ENCODE results near the gene GMDS.

Gene GMDS

DNA sequence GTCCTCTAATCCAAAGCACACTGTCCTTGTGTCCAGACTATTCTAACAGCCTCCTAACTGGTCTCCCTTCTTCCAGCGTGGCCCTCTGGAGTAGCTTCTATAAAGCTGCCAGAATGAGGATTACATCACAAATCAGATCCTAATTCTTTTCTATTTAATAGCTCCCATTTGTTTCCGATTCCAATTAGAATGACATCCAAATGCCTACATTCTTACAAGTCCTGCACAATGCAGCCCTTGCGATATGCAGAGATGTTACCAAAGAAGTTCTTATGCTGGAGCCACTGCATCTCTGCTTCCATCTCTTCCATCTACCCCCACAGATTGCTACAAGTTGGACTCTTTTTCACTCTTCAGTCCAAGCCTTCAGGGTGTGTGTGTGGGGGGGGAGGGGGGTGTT, 40.0 kb downstream of the GMDS start:
- DNase-seq (ENCODE audit: low read depth), result no peak

DNA sequence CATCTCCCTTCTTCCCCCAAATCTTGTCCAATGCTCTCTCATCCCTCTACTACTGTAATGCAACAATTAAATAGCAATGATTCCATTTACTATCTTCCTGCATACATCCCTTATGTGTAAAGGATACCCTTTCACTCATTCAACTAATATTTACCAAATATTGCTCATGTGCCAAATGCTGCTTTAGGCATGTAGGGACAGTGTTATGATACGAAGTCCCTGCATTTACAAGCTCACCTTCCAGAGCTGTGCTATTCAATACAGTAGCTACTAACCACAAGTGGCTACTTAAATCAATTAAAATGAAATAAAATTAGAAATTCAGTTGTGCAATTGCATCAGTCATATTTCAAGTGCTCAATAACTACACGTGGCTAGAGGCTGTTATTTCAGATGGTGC, 41.1 kb downstream of the GMDS start:
- no peak for DNase-seq (ENCODE audit: low read depth)

DNA sequence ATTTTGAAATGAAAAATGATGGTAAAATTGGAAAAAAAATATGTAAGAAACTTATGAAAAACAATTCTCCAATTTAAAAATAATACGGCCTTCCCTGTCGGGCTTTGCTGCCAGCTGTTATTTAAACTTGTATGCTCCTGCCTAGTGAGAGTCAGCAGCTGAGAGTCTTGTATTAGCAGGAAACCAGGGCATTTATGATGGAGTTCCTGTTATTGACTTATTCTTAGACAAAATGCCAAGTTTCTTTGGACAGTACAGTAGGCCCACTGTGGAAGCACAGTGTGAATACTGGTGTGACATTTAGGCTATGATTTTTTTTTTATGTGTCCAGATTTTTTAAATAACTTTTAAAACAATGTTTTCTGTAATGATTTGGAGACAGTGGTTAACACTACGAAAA, 42.1 kb downstream of the GMDS start:
- DNase-seq (ENCODE audit: low read depth), result no peak

DNA sequence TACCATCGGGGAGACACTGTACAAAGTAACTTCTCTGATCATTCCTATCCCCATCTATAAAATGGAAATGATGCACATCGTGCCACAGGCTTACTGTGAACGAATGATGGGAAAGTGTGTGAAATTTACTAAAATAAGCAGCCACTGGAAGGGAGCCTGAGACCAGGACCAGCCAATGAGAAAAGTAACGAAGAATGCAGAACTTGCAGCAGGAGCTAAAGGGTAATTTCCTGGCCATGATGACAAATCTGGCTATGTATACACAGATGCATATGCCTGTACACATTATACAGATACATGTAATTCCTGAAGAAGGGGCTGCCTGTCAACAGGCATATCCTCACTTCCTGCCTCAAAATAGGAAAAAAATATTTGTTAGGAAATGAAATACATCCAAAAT, 47.4 kb downstream of the GMDS start:
- DNase-seq (ENCODE audit: low read depth), result no peak

DNA sequence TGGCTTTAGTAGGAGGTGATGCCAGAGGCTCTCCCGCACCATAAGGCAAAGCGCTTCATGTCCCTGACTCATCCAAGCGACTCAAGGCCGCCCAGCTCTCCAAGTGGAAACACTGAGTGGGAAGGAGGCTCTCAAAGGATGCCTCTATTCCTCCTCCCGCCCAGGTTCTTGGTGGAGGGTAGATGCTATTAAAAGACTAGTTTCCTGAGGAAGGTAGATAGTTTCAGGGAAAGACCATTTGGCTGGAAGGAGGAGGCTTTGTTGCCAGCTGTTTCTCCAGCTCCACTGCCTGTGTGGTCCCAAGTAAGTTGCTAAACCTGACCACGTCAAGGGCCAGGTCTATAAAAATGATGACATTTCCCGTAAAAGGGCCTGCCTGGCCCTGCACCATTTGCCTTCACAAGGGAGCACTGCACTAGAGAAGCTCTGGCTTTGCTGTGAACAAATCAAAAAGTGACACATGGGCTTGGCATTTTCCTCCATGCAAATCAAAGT, 48.2 kb downstream of the GMDS start:
- DNase-seq (ENCODE audit: low read depth), result no peak

DNA sequence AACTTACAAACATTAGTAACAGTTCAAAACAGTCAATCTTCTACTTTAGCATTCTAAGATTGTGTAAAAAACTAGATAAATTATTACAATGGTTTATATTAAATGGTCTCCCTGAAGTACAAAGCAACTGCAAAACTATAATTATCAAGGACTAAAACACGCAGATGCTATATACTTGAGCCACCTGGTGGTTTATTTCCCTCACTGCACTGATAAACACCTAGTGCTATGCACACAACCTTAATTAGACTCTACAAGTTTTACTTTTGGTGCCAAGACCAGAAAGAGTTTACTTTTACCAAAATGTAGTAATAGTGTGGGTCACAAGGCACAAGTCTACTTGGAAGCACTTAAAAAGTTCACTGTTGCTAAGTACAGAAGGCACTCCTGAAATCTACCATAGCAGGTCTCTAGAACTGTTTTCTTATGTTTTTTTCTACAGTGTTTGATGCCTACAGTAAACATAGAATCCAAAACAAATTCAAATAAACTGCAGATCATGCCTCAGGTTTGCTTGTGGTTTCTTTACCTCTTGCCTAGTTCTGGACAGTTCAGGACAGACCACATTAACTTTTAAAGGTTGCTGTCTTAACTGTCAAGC, 49.2 kb downstream of the GMDS start:
- DNase-seq (ENCODE audit: low read depth), result no peak

DNA sequence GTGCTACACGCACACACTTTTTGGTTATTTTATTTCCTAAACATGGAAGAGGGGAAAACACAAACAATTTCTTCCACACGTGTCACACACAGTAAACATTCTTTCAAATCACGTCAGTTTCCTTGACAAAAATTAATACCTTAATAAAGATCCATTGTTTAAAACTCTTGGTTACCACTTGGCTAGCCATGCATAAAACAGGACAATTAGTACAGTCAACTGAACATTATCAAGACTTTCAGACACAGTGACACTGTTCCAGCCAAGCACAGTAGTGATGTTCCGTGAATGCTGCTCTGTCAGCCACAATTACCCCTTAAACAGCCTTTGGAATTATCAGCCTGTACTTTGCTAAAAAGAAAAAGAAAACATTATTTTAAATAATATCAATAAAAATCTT, 50.8 kb downstream of the GMDS start:
- DNase-seq (ENCODE audit: low read depth), result no peak

DNA sequence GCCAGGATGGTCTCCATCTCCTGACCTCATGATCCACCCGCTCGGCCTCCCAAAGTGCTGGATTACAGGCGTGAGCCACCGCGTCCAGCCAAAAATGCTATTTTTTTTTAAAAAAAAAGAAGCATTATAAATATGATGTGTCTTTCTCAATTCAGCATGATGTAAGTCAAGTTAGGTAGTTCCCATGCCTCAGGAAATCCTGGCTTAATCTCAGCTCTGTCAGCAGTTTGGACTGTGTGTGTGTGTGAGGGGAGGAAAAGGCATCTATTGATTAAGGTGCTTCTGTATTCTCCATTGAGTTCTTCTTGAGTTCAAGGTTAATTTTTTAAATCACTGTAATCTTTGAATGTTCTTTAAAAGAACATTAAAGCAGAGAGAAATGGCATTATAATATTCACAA, 51.5 kb downstream of the GMDS start:
- DNase-seq (ENCODE audit: low read depth), result no peak

DNA sequence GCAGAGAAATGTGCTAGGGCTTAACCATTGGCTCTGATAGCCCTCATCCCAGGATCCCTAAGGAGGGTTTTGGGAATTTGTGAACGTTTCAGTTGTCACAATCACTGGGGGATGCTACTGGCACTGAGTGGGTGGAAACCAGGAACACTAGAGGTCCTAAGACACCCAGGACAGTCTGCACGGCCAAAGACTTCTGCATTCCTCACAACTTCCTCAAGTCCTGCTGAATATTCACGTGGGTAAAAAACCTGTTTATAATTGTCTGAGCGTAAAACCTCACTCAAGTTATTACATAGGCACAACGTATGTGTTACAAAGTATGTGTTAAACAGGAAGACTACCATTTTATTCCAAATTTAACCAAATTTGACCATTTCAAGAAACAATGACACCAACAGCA, 52.4 kb downstream of the GMDS start:
- DNase-seq (ENCODE audit: low read depth), result no peak

DNA sequence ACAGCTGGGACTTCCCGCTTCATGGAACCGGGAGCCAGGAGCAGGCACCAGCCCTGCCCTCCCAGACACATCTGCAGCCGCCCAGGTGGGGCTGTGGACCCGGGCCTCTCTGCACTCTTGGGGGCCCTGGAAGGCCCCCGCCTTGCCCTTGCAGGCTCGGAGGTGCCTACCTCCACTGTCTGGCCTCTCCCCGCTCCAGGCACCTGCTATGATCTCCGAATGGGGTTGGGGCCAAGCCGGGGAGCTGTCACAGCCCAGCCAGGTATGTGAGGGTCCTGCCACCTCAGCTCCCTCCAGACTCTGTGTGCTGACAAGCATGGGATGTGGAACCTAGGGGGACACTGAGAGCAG, 54.0 kb downstream of the GMDS start:
- no peak for DNase-seq (ENCODE audit: low read depth)

DNA sequence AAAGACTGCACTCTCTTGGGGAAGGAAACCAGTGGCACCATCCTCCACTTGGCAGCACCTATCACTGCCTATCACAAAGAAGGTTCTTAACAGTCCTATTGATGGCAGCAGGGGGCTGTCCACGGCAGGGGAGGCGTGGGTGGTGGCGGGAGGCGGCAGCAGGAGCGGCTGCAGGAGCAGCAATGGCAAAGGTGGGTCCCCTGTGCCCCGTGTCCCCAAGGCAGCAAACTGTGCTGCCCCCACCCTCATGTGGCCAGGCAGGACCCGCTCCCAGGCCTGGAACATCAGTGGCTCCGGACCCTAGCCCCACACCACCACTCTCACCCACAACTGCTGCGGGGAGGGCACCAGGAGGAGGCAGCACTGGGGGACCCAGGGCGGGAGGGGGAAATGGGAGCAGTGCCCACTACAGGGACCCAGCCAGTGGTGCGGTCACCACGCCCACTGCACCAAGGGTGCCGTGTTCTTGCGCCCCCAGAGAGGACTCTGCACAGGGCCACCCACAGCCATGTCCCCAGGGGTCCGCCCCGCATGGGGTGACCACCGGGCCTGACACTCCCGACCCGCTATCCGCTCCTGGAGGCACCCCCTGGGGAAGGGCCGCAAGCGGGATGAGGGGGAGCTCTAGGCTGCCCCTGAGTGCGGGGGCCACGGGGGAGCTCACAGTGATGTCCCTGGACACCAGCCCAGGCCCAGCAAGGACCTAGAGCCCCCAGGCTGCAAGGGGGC, 54.6 kb downstream of the GMDS start:
- no peak for DNase-seq (ENCODE audit: low read depth)

DNA sequence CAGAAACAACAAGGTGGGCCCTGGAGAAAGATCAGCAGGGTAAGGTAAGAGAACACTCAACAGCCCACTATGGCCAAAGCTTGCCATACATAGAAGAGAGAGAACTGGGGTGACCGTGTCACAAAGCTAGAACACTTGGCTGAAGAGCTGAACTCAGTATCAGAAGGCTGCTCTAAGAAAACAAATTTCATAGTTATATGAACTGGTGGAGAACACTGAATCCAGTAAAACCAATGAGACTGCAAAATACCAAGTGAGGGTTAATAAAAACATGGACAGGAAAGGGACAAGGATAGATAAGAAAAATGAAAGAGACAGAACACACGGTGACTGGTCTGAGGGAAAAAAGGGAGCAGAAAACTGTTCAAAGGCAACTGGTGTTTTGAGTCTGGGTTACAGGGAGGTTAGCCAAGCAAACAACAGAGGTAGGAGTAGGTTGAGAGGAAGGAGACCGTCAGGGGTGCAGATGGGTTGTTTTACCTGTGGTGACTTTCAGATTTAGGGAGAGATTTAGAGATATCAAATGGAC, 56.5 kb downstream of the GMDS start:
- no peak for DNase-seq (ENCODE audit: low read depth)

DNA sequence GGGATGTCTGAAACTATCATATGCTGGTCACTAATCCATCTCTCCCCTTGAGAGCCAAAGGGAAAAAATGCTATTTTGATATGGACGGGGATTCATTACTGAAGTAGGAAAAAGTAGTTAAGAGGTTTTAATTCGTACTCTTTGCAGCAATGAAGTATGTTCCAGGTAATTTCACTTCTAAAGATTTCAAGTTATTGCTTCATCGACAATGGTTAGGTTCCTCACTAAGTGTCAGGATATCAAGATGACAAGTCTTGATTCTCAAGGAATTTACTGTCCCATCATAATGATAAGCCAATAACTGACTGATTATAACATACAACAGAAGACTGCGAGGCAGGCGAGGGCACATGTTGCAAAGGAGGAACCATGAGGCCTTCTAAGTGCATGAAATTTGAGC, 57.0 kb downstream of the GMDS start:
- no peak for DNase-seq (ENCODE audit: low read depth)

DNA sequence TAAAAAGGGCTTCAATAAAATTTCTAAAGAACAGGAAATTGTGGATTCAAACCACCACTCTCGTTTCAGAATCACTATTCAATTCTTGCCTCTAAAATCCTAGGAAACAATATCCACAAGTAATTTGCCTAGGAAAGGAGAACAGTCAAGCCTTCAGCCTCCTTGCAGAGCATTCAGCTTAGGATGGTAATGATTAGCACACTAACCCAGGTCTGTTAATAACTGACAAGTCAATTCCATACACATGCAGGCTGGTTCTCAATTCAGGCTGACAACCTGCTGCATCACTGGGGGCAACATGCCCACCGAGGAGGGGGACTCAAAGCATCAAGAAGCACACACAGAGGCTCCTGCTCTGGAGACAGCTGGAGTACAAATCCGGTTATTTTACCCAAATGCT, 57.6 kb downstream of the GMDS start:
- DNase-seq (ENCODE audit: low read depth), result no peak

DNA sequence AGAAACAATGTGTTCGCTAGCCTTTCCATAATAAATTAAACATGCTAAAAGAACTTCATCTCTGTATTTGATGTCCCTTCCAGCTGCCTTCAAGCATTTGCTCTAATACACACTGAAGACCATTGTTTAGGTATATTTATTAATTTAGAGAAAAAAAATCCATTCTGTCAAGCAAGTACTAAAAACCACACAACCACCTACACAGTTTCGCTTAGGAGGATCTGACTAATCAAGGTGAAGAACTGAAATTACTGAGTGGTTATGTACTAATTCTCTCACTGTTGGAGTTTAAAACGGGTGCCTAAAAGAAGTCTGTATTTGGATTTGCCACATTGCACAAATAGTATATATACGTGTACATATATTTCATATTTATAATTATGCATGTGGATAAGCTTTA, 58.9 kb downstream of the GMDS start:
- no peak for DNase-seq (ENCODE audit: low read depth)

DNA sequence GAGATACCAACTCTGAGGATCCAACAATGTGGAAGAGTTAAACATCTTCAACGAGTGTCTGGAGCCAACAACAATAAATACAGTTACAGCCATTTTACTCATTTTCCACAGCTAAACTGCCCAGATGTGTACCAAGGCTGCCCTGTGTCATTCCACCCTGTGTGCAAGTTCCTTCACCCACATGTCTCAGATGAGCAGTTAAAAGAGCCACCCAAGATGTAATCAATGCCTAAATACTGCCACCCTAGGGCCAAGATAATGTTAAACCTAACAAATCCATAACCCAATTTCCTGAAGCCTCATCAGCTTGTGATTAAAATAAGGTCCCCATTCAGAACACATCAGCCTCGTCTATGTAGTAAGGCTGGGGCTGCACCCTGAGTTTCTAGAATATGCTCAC, 59.9 kb downstream of the GMDS start:
- no peak for DNase-seq (ENCODE audit: low read depth)

DNA sequence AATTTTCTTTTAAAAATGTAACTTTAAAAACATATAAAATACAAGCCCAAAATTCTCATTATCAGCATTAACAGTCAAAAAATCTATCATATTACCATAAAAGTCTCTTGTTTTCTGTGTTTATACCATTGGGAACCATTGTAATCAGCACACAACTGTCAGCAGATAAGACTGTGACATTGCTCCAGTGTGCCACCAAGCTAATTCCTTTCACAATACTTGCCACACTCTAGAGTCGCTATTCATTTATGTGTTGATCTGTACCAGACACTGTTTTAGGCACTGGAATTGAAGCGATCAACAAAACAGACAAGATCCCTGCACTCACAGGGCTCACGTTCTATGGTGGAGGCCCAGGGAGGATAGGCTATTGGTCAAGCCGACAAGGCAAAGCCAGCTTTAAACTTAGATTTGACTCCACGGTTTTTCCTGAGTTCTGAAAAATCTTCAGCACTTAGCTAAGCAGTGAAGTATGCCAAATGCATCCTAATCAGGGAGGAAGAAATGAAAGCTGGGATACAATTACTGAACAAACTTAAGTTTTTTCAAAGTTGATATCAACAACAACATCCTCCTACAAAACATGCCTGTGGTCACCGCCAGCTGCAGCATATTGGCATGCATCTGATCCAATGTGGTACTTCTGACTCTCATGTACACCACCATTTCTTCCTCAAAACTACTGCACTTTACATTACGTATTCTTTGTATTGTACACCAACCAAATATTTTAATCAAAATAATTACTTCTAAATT, 60.5 kb downstream of the GMDS start:
- no peak for DNase-seq (ENCODE audit: low read depth)

DNA sequence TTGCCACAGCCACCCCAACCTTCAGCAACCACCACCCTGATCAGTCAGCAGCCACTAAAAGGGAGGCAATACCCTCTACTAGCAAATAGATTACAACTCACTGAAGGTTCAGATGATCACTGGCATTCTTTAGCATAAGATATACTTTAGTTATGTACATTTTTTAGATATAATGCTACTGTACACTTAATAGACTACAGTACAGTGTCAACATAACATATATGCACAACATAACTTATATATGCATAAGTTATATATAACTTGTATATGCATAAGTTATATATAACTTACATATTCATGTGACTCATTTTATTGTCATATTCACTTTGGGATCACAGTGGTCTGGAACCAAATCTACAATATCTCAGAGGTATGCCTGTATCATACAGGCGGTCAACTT, 61.7 kb downstream of the GMDS start:
- no peak for DNase-seq (ENCODE audit: low read depth)

DNA sequence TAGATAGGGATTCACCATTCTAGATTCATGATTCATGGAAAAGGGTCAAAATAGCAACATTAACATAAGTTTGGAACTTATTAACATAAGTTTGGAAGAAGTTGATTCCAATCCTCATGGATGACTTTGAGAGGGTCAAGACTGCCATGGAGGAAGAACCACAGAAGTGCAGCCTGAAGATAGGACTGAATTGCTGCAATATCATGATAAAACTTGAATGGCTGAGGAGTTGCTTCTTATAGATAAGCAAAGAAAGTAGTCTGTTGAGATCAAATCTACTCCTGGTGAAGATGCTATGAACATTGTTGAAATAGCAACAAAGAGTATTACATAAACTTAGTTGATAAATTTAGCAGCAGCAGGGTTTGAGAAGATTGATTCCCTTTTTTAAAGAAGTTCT, 62.2 kb downstream of the GMDS start:
- DNase-seq (ENCODE audit: low read depth), result no peak

DNA sequence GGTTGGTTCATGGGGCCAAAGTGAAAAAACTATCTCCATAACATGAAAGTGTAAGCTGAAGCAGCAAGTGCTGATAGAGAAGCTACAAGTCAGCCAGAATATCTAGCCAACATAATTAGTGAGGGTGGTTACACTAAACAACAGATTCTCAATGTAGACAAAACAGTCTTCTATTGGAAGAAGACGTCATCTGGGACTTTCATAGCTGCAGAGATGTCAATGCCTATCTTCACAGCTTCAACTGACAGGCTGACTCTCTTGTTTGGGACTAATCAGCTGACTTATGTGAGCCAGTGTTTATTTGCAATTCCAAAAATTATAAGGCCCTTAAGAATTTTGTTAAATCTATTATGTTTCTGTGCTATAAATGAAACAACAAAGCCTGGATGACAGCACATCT, 63.2 kb downstream of the GMDS start:
- no peak for DNase-seq (ENCODE audit: low read depth)

DNA sequence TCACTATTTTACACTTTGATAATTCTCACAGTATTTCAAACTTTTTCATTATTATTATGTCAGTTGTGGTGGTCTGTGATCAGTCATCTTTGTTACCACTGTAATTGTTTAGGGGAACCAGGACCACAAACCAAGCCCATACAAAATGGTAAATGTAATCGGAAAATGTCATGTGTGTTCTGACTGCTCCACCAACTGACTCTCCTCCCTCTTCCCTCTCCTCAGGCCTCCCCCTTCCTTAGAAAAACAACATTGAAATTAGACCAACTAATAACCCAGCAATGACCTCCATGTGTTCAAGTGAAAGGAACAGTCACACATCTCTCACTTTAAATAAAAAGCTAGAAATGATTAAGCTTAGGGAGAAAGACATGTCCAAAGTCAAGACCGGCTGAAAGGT, 63.8 kb downstream of the GMDS start:
- no peak for DNase-seq (ENCODE audit: low read depth)

DNA sequence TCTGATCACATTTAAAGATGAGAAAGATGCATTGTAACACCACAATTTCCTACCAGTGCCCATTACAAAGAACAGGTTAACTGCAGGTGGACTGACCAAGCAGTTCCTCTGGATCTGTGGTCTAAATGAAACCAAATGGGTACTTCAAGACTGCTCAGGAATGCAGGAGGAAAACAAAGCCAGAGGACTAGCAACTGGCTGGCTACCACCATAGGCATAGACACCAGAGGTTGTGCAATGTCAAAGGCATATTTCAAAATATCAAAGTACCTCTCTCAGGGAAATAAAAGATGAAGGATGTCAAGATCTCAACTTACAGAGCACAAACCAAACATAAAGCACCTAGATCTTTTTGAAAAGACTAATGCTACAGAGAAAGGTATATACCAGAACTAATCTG, 65.5 kb downstream of the GMDS start:
- DNase-seq (ENCODE audit: low read depth), result no peak

DNA sequence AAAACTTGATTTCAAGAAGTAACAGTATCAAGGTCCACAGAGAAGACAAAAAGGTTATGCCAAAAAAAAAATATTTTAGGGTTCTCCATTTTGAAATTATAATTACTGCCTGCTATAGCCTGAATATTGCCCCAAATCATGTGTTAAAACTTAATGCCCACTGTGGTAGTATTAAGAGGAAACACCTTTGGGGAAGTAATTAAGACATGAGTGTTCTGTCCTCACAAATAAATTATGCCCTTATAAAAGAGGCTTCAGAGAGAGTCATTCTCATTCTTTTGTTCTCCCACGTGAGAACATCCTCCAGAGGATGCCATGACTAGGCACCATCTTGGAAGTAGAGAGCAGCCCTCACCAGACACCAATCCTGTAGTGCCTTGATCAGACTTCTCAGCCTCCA, 66.2 kb downstream of the GMDS start:
- no peak for DNase-seq (ENCODE audit: low read depth)

Measured in stimulated activated CD8-positive, alpha-beta memory T cell treated with anti-CD3 and anti-CD28 coated beads, Interleukin-7, amount 100 ng/mL, for 24 hours (primary cell).